Measurements from ENCODE around the gene ALMS1. TPM values are rescaled to one million over a fixed set of nuclear protein-coding genes. Genes with fewer than 3 reads are reported as not detected.
"Not testable (repeated sequence)": the region's sequence is repeated elsewhere in the genome, so short reads cannot be mapped to it uniquely, and the experiment has no call there.

ALMS1 gene
- total and polyA plus RNA-seq, 2 donors (not counting 3 experiments of a cell fraction or from before 2014, with no cell fraction given) = 5.7 to 15.4 TPM

- intact Hi-C loops (cut with micrococcal nuclease) = no loop called here
- Histone ChIP-seq H3K9ac (replicated peaks; ENCODE audit: extremely low read depth, insufficient read depth, low read length) (no peak overlapping the region), H3K9me3 (replicated peaks; ENCODE audit: control insufficient read depth, insufficient read depth, low read length) (no peaks in the 10 kb centered on the region), H3K4me2 (ENCODE audit: insufficient read depth, low read length) (no peak overlapping the region), H3K27ac (ENCODE audit: insufficient read depth, low read depth, low read length) (no peak overlapping the region), H2AFZ (ENCODE audit: low read depth, low read length) (no peak overlapping the region), H3K27me3 (ENCODE audit: control insufficient read depth in 2 of 2, insufficient read depth in 2 of 2, low read length in 2 of 2) (no peaks in the 10 kb centered on the region), H4K20me1 (replicated peaks; ENCODE audit: control insufficient read depth, extremely low read depth, insufficient read depth, low read length) (no peaks in the 10 kb centered on the region), H3K79me2 (ENCODE audit: control insufficient read depth, insufficient read depth, low read length) (no peaks in the 10 kb centered on the region), H3K9me1 (replicated peaks; ENCODE audit: control insufficient read depth, extremely low read depth, insufficient read depth, low read length) (no peaks in the 10 kb centered on the region), H3K4me3 (replicated peaks in 1 of 3; ENCODE audit: insufficient read depth in 1 of 3, low read depth in 1 of 3, low read length in 3 of 3) (no peak overlapping the region), H3K36me3 (ENCODE audit: control insufficient read depth in 2 of 2, extremely low read depth in 1 of 2, insufficient read depth in 2 of 2, low read length in 2 of 2) (no peaks in the 10 kb centered on the region), H3K4me1 (ENCODE audit: control insufficient read depth, extremely low read depth, insufficient read depth, low read length) (no peaks in the 10 kb centered on the region)
- dilution Hi-C loops (cut with MboI; ENCODE audit: extremely low pct_ligation_motif_present, low sequenced_read_pairs) = no loop called here
- ChIA-PET POLR2A (no interaction called here), CTCF (interaction anchor here (2.1 kb wide), 1 partner anchor 12 kb away, joined by 6 read pairs; no protein-coding TSS in a partner anchor)
- TF ChIP-seq POLR2AphosphoS5 (IDR thresholded peaks at IDR 0.05; ENCODE audit: insufficient read depth, low read depth, low read length) (no peak), EZH2 (IDR thresholded peaks at IDR 0.05; ENCODE audit: borderline replicate concordance, low read depth, low read length, severe bottlenecking) (no peak), GATA2 (IDR thresholded peaks at IDR 0.05; ENCODE audit: insufficient read depth, insufficient read length, low read depth, low read length) (no peak), MAX (IDR thresholded peaks at IDR 0.05; ENCODE audit: insufficient read depth, insufficient read length) (no peak), MYC (IDR thresholded peaks at IDR 0.05; ENCODE audit: low read depth, low read length) (no peak), POLR2A (IDR thresholded peaks at IDR 0.05; ENCODE audit: low read depth, low read length) (no peak), CTCF (IDR thresholded peaks at IDR 0.05; ENCODE audit: extremely low read depth in 1 of 2, insufficient read depth in 1 of 2, low read depth in 1 of 2, low read length in 2 of 2) (no peak), FOS (IDR thresholded peaks at IDR 0.05; ENCODE audit: borderline replicate concordance, insufficient read depth, low read length) (no peak), JUN (IDR thresholded peaks at IDR 0.05; ENCODE audit: borderline replicate concordance, insufficient read depth, insufficient read length, low read depth) (no peak)
- no peak for FAIRE-seq
- no peak for DNase-seq (ENCODE audit: low read depth, low spot score)
- no TSS peak for BruUV-seq (replicated peaks)
Observed at GRCh38 chr2:73457982-73458381, 72.3 kb downstream of the ALMS1 start.

GRCh38 chr2:73462388-73462787, 76.8 kb downstream of the ALMS1 start:
- CTCF ChIA-PET; H3K36me3 ChIP-seq (ENCODE audit: control insufficient read depth in 2 of 2, extremely low read depth in 1 of 2, insufficient read depth in 2 of 2, low read length in 2 of 2); H3K27ac ChIP-seq (ENCODE audit: insufficient read depth, low read depth, low read length); POLR2A ChIA-PET; FAIRE-seq; intact Hi-C loops (cut with micrococcal nuclease); dilution Hi-C loops (cut with MboI; ENCODE audit: extremely low pct_ligation_motif_present, low sequenced_read_pairs); H4K20me1 ChIP-seq (replicated peaks; ENCODE audit: control insufficient read depth, extremely low read depth, insufficient read depth, low read length); H3K4me3 ChIP-seq (replicated peaks in 1 of 3; ENCODE audit: insufficient read depth in 1 of 3, low read depth in 1 of 3, low read length in 3 of 3); H3K4me1 ChIP-seq (ENCODE audit: control insufficient read depth, extremely low read depth, insufficient read depth, low read length); H3K9ac ChIP-seq (replicated peaks; ENCODE audit: extremely low read depth, insufficient read depth, low read length); DNase-seq (ENCODE audit: low read depth, low spot score); H3K4me2 ChIP-seq (ENCODE audit: insufficient read depth, low read length); H3K27me3 ChIP-seq (ENCODE audit: control insufficient read depth in 2 of 2, insufficient read depth in 2 of 2, low read length in 2 of 2); H3K79me2 ChIP-seq (ENCODE audit: control insufficient read depth, insufficient read depth, low read length); BruUV-seq (replicated peaks); H3K9me1 ChIP-seq (replicated peaks; ENCODE audit: control insufficient read depth, extremely low read depth, insufficient read depth, low read length); H2AFZ ChIP-seq (ENCODE audit: low read depth, low read length); H3K9me3 ChIP-seq (replicated peaks; ENCODE audit: control insufficient read depth, insufficient read depth, low read length): not testable (repeated sequence)
